ENCODE measurements around the gene FBN2.
A peak's percentile ranks its signal among the peaks of the same experiment; 100 is the strongest.
"Not testable (repeated sequence)": the region's sequence is repeated elsewhere in the genome, so short reads cannot be mapped to it uniquely, and the experiment has no call there.

Gene FBN2

GRCh38 chr5:128358826-128359225 lies 179.2 kb downstream of the FBN2 start:
- DNase-seq (ENCODE audit: low read depth) = peak; percentile 12

GRCh38 chr5:128357226-128357625 lies 180.8 kb downstream of the FBN2 start:
- no peak for DNase-seq (ENCODE audit: low read depth)

GRCh38 chr5:128355961-128356360 lies 182.1 kb downstream of the FBN2 start:
- no peak for DNase-seq (ENCODE audit: low read depth)

- no peak for DNase-seq (ENCODE audit: low read depth)
Observed at GRCh38 chr5:128353441-128354107, 184.5 kb downstream of the FBN2 start.

GRCh38 chr5:128350705-128351104 lies 187.3 kb downstream of the FBN2 start:
- no peak for DNase-seq (ENCODE audit: low read depth)

GRCh38 chr5:128349044-128349858 lies 188.8 kb downstream of the FBN2 start:
- DNase-seq (ENCODE audit: low read depth) = peak; percentile 6

- no peak for DNase-seq (ENCODE audit: low read depth)
Observed at GRCh38 chr5:128346038-128346437, 192.0 kb downstream of the FBN2 start.

GRCh38 chr5:128345247-128345646 lies 192.8 kb downstream of the FBN2 start:
- DNase-seq (ENCODE audit: low read depth) = no peak

- no peak for DNase-seq (ENCODE audit: low read depth)
Observed at GRCh38 chr5:128343168-128343567, 194.9 kb downstream of the FBN2 start.

- peak; percentile 9 for DNase-seq (ENCODE audit: low read depth)
Observed at GRCh38 chr5:128341056-128341455, 197.0 kb downstream of the FBN2 start.

- DNase-seq (ENCODE audit: low read depth) = no peak
Observed at GRCh38 chr5:128340648-128341047, 197.4 kb downstream of the FBN2 start.

- DNase-seq (ENCODE audit: low read depth) = no peak
Observed at GRCh38 chr5:128339585-128339984, 198.5 kb downstream of the FBN2 start.

- no peak for DNase-seq (ENCODE audit: low read depth)
Observed at GRCh38 chr5:128338649-128339048, 199.4 kb downstream of the FBN2 start.

- DNase-seq (ENCODE audit: low read depth) = no peak
Observed at GRCh38 chr5:128335339-128335738, 202.7 kb downstream of the FBN2 start.

- DNase-seq (ENCODE audit: low read depth) = no peak
Observed at GRCh38 chr5:128334010-128334716, 203.9 kb downstream of the FBN2 start.

GRCh38 chr5:128331261-128331660 lies 206.8 kb downstream of the FBN2 start:
- DNase-seq (ENCODE audit: low read depth) = no peak

GRCh38 chr5:128329386-128329939 lies 208.6 kb downstream of the FBN2 start:
- DNase-seq (ENCODE audit: low read depth) = no peak

- no peak for DNase-seq (ENCODE audit: low read depth)
Observed at GRCh38 chr5:128328446-128328845, 209.6 kb downstream of the FBN2 start.

- no peak for DNase-seq (ENCODE audit: low read depth)
Observed at GRCh38 chr5:128328007-128328406, 210.0 kb downstream of the FBN2 start.

GRCh38 chr5:128321418-128321817 lies 216.6 kb downstream of the FBN2 start:
- DNase-seq (ENCODE audit: low read depth) = not testable (repeated sequence)

- DNase-seq (ENCODE audit: low read depth) = no peak
Observed at GRCh38 chr5:128318691-128319090, 219.4 kb downstream of the FBN2 start.

- DNase-seq (ENCODE audit: low read depth) = no peak
Observed at GRCh38 chr5:128317481-128317880, 220.6 kb downstream of the FBN2 start.

- DNase-seq (ENCODE audit: low read depth) = no peak
Observed at GRCh38 chr5:128315671-128316070, 222.4 kb downstream of the FBN2 start.

Data from fibroblast of the conjunctiva (primary cell).